ENCODE results near the gene TSC22D2. TPM values are rescaled to one million over a fixed set of nuclear protein-coding genes. Genes with fewer than 3 reads are reported as not detected.

The TSC22D2 gene
- total RNA-seq, 1 donor from 2014 or later = 29.2 TPM

- no peaks in the 10 kb centered on the region for H3K4me1 ChIP-seq
- no peak overlapping the region for H3K27ac ChIP-seq
- TF ChIP-seq, protein P1, sequence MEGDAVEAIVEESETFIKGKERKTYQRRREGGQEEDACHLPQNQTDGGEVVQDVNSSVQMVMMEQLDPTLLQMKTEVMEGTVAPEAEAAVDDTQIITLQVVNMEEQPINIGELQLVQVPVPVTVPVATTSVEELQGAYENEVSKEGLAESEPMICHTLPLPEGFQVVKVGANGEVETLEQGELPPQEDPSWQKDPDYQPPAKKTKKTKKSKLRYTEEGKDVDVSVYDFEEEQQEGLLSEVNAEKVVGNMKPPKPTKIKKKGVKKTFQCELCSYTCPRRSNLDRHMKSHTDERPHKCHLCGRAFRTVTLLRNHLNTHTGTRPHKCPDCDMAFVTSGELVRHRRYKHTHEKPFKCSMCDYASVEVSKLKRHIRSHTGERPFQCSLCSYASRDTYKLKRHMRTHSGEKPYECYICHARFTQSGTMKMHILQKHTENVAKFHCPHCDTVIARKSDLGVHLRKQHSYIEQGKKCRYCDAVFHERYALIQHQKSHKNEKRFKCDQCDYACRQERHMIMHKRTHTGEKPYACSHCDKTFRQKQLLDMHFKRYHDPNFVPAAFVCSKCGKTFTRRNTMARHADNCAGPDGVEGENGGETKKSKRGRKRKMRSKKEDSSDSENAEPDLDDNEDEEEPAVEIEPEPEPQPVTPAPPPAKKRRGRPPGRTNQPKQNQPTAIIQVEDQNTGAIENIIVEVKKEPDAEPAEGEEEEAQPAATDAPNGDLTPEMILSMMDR (IDR thresholded peaks at IDR 0.05) = no peak
- no peaks in the 10 kb centered on the region for H3K27me3 ChIP-seq
- H3K4me3 ChIP-seq = no peak overlapping the region
- no peaks in the 10 kb centered on the region for H3K9me3 ChIP-seq
- ATAC-seq = no peak
- no peaks in the 10 kb centered on the region for H3K36me3 ChIP-seq
- intact Hi-C loops (cut with DNase I) = no loop called here
- no peak for DNase-seq
These were observed 42.9 kb upstream of the TSC22D2 start for GRCh38 chr3:150365132-150365604.

GRCh38 chr3:150367757-150368156 lies 40.3 kb upstream of the TSC22D2 start:
- no peaks in the 10 kb centered on the region for H3K36me3 ChIP-seq
- DNase-seq (no peak), ATAC-seq (no peak)
- intact Hi-C loops (cut with DNase I) = no loop called here
- peaks cover 8% of the 10 kb centered on the region for H3K4me1 ChIP-seq
- H3K27ac ChIP-seq = no peak overlapping the region
- H3K9me3 ChIP-seq = no peaks in the 10 kb centered on the region
- H3K4me3 ChIP-seq = no peak overlapping the region
- no peaks in the 10 kb centered on the region for H3K27me3 ChIP-seq
- TF ChIP-seq, protein P1 (IDR thresholded peaks at IDR 0.05) = no peak

- TF ChIP-seq, protein P1 (IDR thresholded peaks at IDR 0.05) = peak; percentile 12
- intact Hi-C loops (cut with DNase I) = no loop called here
- no peaks in the 10 kb centered on the region for H3K36me3 ChIP-seq
- ATAC-seq (peak; percentile 85), DNase-seq (no peak)
- no peak overlapping the region for H3K4me3 ChIP-seq
- H3K9me3 ChIP-seq = no peaks in the 10 kb centered on the region
- peaks cover 9% of the 10 kb centered on the region for H3K4me1 ChIP-seq
- H3K27me3 ChIP-seq = no peaks in the 10 kb centered on the region
- peak overlapping the region; percentile 9 for H3K27ac ChIP-seq
These were observed 37.9 kb upstream of the TSC22D2 start for GRCh38 chr3:150370122-150370602.

DNA sequence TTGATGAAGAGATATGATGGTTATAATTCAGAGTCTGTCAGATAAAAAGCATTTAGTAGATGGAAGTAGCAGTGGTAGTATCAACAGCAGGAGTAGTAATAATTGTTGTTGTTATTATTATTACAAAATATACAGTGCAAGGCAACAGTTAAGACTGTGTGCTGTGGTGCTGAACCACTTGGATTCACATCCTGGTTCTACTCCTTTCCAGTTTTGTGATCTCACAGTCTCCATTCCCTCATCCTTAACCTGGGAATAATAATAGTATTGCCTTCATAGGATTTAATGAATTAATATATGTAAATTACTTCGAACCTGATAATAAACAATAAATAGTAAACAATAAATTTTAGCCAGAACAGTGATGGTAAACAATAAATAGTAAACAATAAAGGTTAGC lies 37.1 kb upstream of the TSC22D2 start:
- ATAC-seq = no peak
- H3K27ac ChIP-seq = peak overlapping the region; percentile 40
- no peaks in the 10 kb centered on the region for H3K36me3 ChIP-seq
- H3K27me3 ChIP-seq = no peaks in the 10 kb centered on the region
- H3K4me1 ChIP-seq = peaks cover 9% of the 10 kb centered on the region
- TF ChIP-seq, protein P1 (IDR thresholded peaks at IDR 0.05) = no peak
- H3K9me3 ChIP-seq = no peaks in the 10 kb centered on the region
- H3K4me3 ChIP-seq = no peak overlapping the region
- intact Hi-C loops (cut with DNase I) = no loop called here
- DNase-seq = no peak

DNA sequence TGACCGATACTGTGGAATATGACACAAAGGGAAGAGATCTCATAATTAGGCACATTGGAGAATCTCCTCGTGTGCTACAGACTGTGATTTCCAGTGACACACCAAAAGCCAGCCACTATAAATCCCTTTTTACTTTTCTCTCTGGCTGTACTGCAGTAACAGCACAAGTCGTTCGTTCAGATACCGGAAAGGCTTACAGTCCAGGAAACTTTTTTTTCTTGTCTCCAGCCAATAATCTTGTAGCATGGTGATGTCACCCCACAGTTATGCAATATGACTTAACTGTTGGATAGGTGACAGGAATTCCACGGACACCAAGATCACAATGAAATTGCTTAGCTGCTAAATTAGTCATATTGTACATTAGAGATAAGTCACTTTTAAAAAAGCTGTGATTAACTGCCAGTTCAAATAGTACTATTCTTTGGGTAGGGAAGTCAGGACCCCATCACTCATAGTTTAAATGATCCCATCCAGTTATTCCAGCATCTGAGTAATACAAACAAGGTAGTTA lies 36.3 kb upstream of the TSC22D2 start:
- peak; percentile 85 for ATAC-seq
- Histone ChIP-seq H3K36me3 (no peaks in the 10 kb centered on the region), H3K9me3 (no peaks in the 10 kb centered on the region), H3K27me3 (no peaks in the 10 kb centered on the region), H3K27ac (peak overlapping the region; percentile 40), H3K4me3 (peak overlapping the region; percentile 27), H3K4me1 (peaks cover 9% of the 10 kb centered on the region)
- no peak for DNase-seq
- intact Hi-C loops (cut with DNase I) = no loop called here
- TF ChIP-seq, protein P1 (IDR thresholded peaks at IDR 0.05) = no peak

DNA sequence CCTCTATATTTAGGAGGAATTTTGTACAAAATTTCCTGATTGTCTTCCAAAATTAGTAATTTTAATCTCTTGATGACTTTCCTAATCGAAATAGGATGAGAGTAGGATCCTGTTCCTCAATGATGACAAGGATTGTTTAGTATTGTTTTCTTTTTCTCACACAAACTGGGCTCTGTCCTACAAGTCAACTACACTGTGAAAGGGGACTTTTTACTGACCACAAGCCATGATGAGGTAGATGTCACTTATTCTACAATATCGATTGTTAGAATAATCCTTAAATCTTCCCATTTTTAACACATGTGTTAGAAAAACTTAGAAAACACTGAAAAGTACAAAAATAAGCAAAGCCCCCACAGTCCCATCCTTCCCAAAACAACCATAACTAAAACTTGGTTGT lies 35.8 kb upstream of the TSC22D2 start:
- TF ChIP-seq, protein P1 (IDR thresholded peaks at IDR 0.05) = no peak
- Histone ChIP-seq H3K27me3 (no peaks in the 10 kb centered on the region), H3K36me3 (no peaks in the 10 kb centered on the region), H3K4me1 (peaks cover 9% of the 10 kb centered on the region), H3K9me3 (no peaks in the 10 kb centered on the region), H3K4me3 (no peak overlapping the region), H3K27ac (peak overlapping the region; percentile 40)
- no peak for ATAC-seq
- intact Hi-C loops (cut with DNase I) = no loop called here
- DNase-seq = no peak
